DOHH2 (cell line): ENCODE data around the gene C16orf96.

ENCODE experiments used
- H3F3A ChIP-seq: fragments of 200-600 bp; sonication (generic), shearing (Covaris generic); 2 replicates; pipeline ENCODE4 v1.6.0; 2016; ENCODE audit warnings: antibody characterized with exemption, mild to moderate bottlenecking; ENCODE audit not compliant: control insufficient read depth, insufficient read depth
- H3K27ac ChIP-seq: fragments of 200-600 bp; sonication (generic); 2 replicates; pipeline ENCODE4 v1.5.1; 2014; ENCODE audit warnings: low read depth, mild to moderate bottlenecking, low read length, moderate library complexity
- H3K27me3 ChIP-seq: fragments of 200-600 bp; sonication (generic); 2 replicates; pipeline ENCODE4 v1.6.1; 2014; ENCODE audit warnings: mild to moderate bottlenecking, low read length, mixed read lengths; ENCODE audit not compliant: control insufficient read depth
- H3K36me3 ChIP-seq: fragments of 200-600 bp; sonication (generic); 2 replicates; pipeline ENCODE4 v1.6.1; 2014; ENCODE audit warnings: mild to moderate bottlenecking, low read length, moderate library complexity, mixed read lengths; ENCODE audit not compliant: control insufficient read depth
- H3K4me1 ChIP-seq: fragments of 200-600 bp; sonication (generic); 2 replicates; pipeline ENCODE4 v1.6.1; 2014; ENCODE audit warnings: mild to moderate bottlenecking, low read length, mixed read lengths; ENCODE audit not compliant: control insufficient read depth
- H3K4me2 ChIP-seq: fragments of 200-600 bp; sonication (generic); 2 replicates; pipeline ENCODE4 v1.6.0; 2014; ENCODE audit warnings: mild to moderate bottlenecking, low read length, moderate library complexity
- H3K4me3 ChIP-seq: fragments of 200-600 bp; sonication (generic); 2 replicates; pipeline ENCODE4 v1.5.1; 2014; ENCODE audit warnings: mild to moderate bottlenecking, low read length, mixed read lengths
- H3K79me2 ChIP-seq: fragments of 200-600 bp; sonication (generic); 2 replicates; pipeline ENCODE4 v1.6.1; 2014; ENCODE audit warnings: mild to moderate bottlenecking, low read length, mixed read lengths; ENCODE audit not compliant: control insufficient read depth
- H3K9me2 ChIP-seq: fragments of 200-600 bp; sonication (generic); replicated peaks from 2 replicates; pipeline ENCODE4 v1.6.1; 2014; ENCODE audit warnings: mild to moderate bottlenecking, low read length, mixed read lengths; ENCODE audit not compliant: control insufficient read depth
- H3K9me3 ChIP-seq: fragments of 200-600 bp; sonication (generic); 2 replicates; pipeline ENCODE4 v1.6.1; 2014; ENCODE audit warnings: antibody characterized with exemption, low read length, mixed read lengths; ENCODE audit not compliant: control insufficient read depth, insufficient read depth
- H4K20me1 ChIP-seq: fragments of 200-600 bp; sonication (generic); 2 replicates; pipeline ENCODE4 v1.6.0; 2014; ENCODE audit warnings: low read depth, mild to moderate bottlenecking, antibody characterized with exemption, low read length, moderate library complexity; ENCODE audit not compliant: control insufficient read depth, insufficient read depth
- EZH2phosphoT487 ChIP-seq: fragments of 200-600 bp; sonication (generic); IDR thresholded peaks from 2 replicates; pipeline ENCODE4 v1.6.1; 2017; ENCODE audit warnings: borderline replicate concordance, mild to moderate bottlenecking, antibody characterized with exemption, low read length, moderate library complexity, mixed read lengths
- TF ChIP-seq, protein P1 (sequence below): fragments of 200-600 bp; sonication (generic); IDR thresholded peaks from one replicate; pipeline ENCODE4 v1.5.1; 2014; ENCODE audit warnings: antibody characterized with exemption, mild to moderate bottlenecking, low read depth, low read length; ENCODE audit not compliant: poor library complexity, severe bottlenecking

Gene C16orf96

DNA sequence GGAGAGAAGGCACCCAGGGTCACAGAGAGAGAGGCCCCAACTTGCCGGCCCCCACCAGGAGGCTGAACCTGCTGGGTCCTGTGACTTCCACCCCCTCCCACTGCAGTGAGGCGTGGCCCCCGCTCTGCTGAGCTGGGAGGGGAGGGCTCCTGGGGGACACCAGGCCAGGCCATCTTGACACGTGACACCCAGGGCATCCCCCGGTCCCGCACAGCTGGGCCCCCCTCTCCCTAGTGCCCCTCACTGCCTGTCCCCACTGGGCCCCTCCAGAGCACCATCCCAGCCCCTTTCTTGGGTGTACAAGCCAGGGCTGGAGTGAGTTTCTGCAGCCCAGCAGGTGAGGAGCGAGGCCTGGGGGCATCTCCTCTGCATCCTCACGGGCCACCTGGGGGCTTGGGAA lies 46.2 kb downstream of the C16orf96 start:
- no peak overlapping the region for H3K4me2 ChIP-seq
- H3F3A ChIP-seq: no peaks in the 10 kb centered on the region
- H4K20me1 ChIP-seq: no peaks in the 10 kb centered on the region
- H3K79me2 ChIP-seq: no peaks in the 10 kb centered on the region
- H3K27ac ChIP-seq: no peak overlapping the region
- TF ChIP-seq EZH2phosphoT487: no peak
- H3K4me1 ChIP-seq: no peaks in the 10 kb centered on the region
- H3K36me3 ChIP-seq: no peaks in the 10 kb centered on the region
- H3K9me3 ChIP-seq: no peaks in the 10 kb centered on the region
- H3K4me3 ChIP-seq: no peak overlapping the region
- H3K9me2 ChIP-seq: no peaks in the 10 kb centered on the region
- H3K27me3 ChIP-seq: no peaks in the 10 kb centered on the region; the same call in 1 of the 2 replicates

DNA sequence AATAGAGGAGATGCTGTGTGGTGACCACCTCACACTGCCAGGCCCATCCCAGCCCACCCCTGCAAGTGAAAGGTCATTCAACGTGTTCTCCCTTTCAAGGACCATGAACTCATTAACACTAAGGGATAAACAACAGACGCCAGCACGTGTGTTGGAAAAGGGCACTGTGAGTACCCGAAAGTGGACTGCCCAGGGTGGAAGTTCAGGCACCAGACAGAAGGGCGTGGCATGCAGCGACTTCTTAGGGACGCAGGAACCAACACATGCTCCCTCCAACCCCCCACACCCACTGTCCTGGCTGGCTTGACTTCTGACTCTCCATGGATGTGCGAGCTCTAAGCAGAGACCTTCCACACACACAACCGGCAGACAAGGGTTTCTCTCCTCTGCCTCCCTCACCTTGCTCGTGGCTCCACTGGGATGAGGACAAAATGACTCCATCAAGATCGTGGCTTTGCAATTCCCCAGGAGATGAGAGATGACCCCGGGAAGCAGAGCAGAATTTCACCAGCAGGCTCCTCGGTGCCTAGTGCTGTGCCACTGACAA lies 47.6 kb downstream of the C16orf96 start:
- TF ChIP-seq EZH2phosphoT487: no peak
- TF ChIP-seq, protein P1, sequence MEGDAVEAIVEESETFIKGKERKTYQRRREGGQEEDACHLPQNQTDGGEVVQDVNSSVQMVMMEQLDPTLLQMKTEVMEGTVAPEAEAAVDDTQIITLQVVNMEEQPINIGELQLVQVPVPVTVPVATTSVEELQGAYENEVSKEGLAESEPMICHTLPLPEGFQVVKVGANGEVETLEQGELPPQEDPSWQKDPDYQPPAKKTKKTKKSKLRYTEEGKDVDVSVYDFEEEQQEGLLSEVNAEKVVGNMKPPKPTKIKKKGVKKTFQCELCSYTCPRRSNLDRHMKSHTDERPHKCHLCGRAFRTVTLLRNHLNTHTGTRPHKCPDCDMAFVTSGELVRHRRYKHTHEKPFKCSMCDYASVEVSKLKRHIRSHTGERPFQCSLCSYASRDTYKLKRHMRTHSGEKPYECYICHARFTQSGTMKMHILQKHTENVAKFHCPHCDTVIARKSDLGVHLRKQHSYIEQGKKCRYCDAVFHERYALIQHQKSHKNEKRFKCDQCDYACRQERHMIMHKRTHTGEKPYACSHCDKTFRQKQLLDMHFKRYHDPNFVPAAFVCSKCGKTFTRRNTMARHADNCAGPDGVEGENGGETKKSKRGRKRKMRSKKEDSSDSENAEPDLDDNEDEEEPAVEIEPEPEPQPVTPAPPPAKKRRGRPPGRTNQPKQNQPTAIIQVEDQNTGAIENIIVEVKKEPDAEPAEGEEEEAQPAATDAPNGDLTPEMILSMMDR: no peak
- no peaks in the 10 kb centered on the region for H3K4me1 ChIP-seq
- no peaks in the 10 kb centered on the region for H3K79me2 ChIP-seq
- no peaks in the 10 kb centered on the region; the same call in 1 of the 2 replicates for H3K36me3 ChIP-seq
- H4K20me1 ChIP-seq: no peaks in the 10 kb centered on the region
- no peak overlapping the region for H3K4me2 ChIP-seq
- no peaks in the 10 kb centered on the region; the same call in 1 of the 2 replicates for H3K27me3 ChIP-seq
- no peaks in the 10 kb centered on the region for H3K9me2 ChIP-seq
- no peaks in the 10 kb centered on the region for H3F3A ChIP-seq
- no peaks in the 10 kb centered on the region for H3K9me3 ChIP-seq
- no peak overlapping the region for H3K4me3 ChIP-seq
- H3K27ac ChIP-seq: no peak overlapping the region

DNA sequence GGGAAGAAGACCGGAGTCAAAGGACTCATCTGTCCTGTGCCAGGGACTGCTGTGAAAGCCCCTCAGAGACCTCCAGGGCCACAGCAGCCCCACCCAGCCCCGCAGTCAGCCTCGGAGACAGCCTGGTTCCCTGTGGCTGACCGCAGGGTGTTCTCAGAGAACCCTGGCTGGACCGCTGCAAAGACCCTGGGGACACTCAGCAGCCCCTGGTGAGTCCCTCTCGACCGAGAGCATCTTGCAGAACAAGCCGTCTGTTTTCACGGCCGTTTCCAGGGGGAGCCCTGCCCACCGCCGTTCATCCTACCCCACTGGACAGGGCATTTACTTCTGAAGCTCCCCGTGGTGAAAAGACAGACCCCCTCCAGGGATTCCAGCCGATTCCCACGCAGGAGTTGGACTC lies 48.3 kb downstream of the C16orf96 start:
- Histone ChIP-seq H3K36me3 (peaks cover 1% of the 10 kb centered on the region; the same call in 1 of the 2 replicates), H3K4me2 (no peak overlapping the region), H3K4me3 (no peak overlapping the region), H3K27ac (no peak overlapping the region), H3F3A (no peaks in the 10 kb centered on the region), H3K27me3 (no peaks in the 10 kb centered on the region), H3K9me3 (no peaks in the 10 kb centered on the region), H3K79me2 (no peaks in the 10 kb centered on the region), H3K9me2 (no peaks in the 10 kb centered on the region), H3K4me1 (no peaks in the 10 kb centered on the region), H4K20me1 (no peaks in the 10 kb centered on the region)
- no peak for TF ChIP-seq EZH2phosphoT487
- TF ChIP-seq, protein P1: no peak

DNA sequence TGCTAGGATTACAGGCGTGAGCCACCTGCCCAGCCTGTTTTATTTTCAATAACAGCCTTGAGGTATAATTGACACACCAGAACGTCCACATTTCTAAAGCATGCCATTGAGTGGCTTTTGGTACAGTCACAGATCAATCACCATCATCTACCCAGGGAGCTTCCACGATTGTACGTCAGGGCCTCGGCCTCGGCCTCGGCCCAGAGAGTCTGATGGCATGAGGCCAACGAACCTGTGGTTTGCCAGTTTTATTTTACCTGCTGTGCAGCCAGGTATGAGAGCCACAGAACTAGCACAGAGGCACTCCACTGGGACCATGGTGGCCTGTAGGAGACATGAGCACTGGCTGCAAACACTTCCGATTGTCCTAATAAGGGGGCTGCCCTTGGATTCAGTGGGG lies 50.2 kb downstream of the C16orf96 start:
- Histone ChIP-seq H3K4me1 (no peaks in the 10 kb centered on the region), H3K27me3 (no peaks in the 10 kb centered on the region), H4K20me1 (no peaks in the 10 kb centered on the region), H3K79me2 (peaks cover 7% of the 10 kb centered on the region), H3K4me2 (no peak overlapping the region), H3K4me3 (no peak overlapping the region), H3K9me2 (no peaks in the 10 kb centered on the region), H3K36me3 (peaks cover 3% of the 10 kb centered on the region; the same call in 1 of the 2 replicates), H3F3A (no peaks in the 10 kb centered on the region), H3K9me3 (no peaks in the 10 kb centered on the region), H3K27ac (no peak overlapping the region)
- no peak for TF ChIP-seq EZH2phosphoT487
- TF ChIP-seq, protein P1: no peak
